IMR-90 (cell line): Measurements from ENCODE around the gene RGL1. TPM values are rescaled to one million over a fixed set of nuclear protein-coding genes. Genes with fewer than 3 reads are reported as not detected.

Experiments used
- ATAC-seq: fragments of 200-7000 bp; cut with Tn5 transposase; 2 replicates; pipeline ENCODE4 v1.9.1; 2020; ENCODE audit warnings: low read depth, mild to moderate bottlenecking, moderate library complexity
- BruUV-seq: library from RNA; stranded (reverse); fragments of 400-500 nt; replicated peaks from 2 replicates; lab custom pipeline; 2021; lab: Mats Ljungman, UMichigan
- CTCF ChIA-PET: fragments of 300-600 bp; formaldehyde crosslinking; extraction: SDS; loops from one replicate; lab custom pipeline; 2021; ENCODE audit warnings: antibody characterized with exemption; lab: Yijun Ruan, JAX
- POLR2A ChIA-PET: fragments of 300-600 bp; sonication (Branson Sonifier 250); formaldehyde crosslinking; loops from one replicate; lab custom pipeline; 2022; ENCODE audit warnings: antibody characterized with exemption; ENCODE audit not compliant: unreplicated experiment; lab: Charles Lee
- DNase-seq: peaks from one replicate; pipeline ENCODE4 v3.0.0; 2013
- H2AFZ ChIP-seq: replicated peaks from 2 replicates; pipeline ENCODE3; 2013; ENCODE audit warnings: low read length, mild to moderate bottlenecking; ENCODE audit not compliant: poor library complexity
- H2AK5ac ChIP-seq: 2 replicates; pipeline ENCODE4 v1.6.1; 2013; ENCODE audit warnings: low read depth, low read length, inconsistent platforms
- H2AK9ac ChIP-seq: replicated peaks from 2 replicates; pipeline ENCODE3; 2013; ENCODE audit warnings: mild to moderate bottlenecking, low read depth, low read length, moderate library complexity; ENCODE audit not compliant: poor library complexity
- H2BK120ac ChIP-seq: 2 replicates; pipeline ENCODE4 v1.6.1; 2013; ENCODE audit warnings: low read depth, low read length, inconsistent platforms
- H2BK15ac ChIP-seq: 3 replicates; pipeline ENCODE4 v1.6.1; 2013; ENCODE audit warnings: low read depth, low read length, inconsistent platforms
- H2BK20ac ChIP-seq: 2 replicates; pipeline ENCODE4 v1.6.1; 2013; ENCODE audit warnings: low read depth, mild to moderate bottlenecking, inconsistent platforms, low read length, moderate library complexity
- H2BK5ac ChIP-seq: 2 replicates; pipeline ENCODE4 v1.6.1; 2013; ENCODE audit warnings: mild to moderate bottlenecking, low read depth, low read length, inconsistent platforms; ENCODE audit not compliant: poor library complexity, severe bottlenecking
- H3K14ac ChIP-seq: replicated peaks from 2 replicates; pipeline ENCODE4 v1.6.1; 2013; ENCODE audit warnings: low read depth, low read length, inconsistent platforms
- H3K18ac ChIP-seq: 2 replicates; pipeline ENCODE4 v1.6.1; 2013; ENCODE audit warnings: low read depth, low read length, control low read depth
- H3K23ac ChIP-seq: 2 replicates; pipeline ENCODE4 v1.6.1; 2013; ENCODE audit warnings: low read depth, low read length, inconsistent platforms
- H3K27ac ChIP-seq: 2 replicates; pipeline ENCODE4 v1.5.1; 2013; ENCODE audit warnings: mild to moderate bottlenecking, control low read depth, low read length; ENCODE audit not compliant: insufficient read depth
- H3K27me3 ChIP-seq: 2 replicates; pipeline ENCODE4 v1.6.1; 2013; ENCODE audit warnings: low read length; ENCODE audit not compliant: control insufficient read depth, insufficient read depth
- H3K36me3 ChIP-seq: 2 replicates; pipeline ENCODE4 v1.6.1; 2013; ENCODE audit warnings: low read length, mixed read lengths; ENCODE audit not compliant: control insufficient read depth, insufficient read depth
- H3K4ac ChIP-seq: 2 replicates; pipeline ENCODE4 v1.6.1; 2013; ENCODE audit warnings: low read depth, low read length, inconsistent platforms
- H3K4me1 ChIP-seq: 2 replicates; pipeline ENCODE4 v1.6.1; 2013; ENCODE audit warnings: low read length, mixed read lengths; ENCODE audit not compliant: control insufficient read depth, insufficient read depth
- H3K4me2 ChIP-seq: 2 replicates; pipeline ENCODE4 v1.6.1; 2013; ENCODE audit warnings: low read depth, mild to moderate bottlenecking, control low read depth, low read length, moderate library complexity
- H3K4me3 ChIP-seq: 2 replicates; pipeline ENCODE4 v1.5.1; 2013; ENCODE audit warnings: low read depth, mild to moderate bottlenecking, control low read depth, low read length, moderate library complexity; ENCODE audit not compliant: insufficient read depth
- H3K56ac ChIP-seq: 2 replicates; pipeline ENCODE4 v1.6.1; 2013; ENCODE audit warnings: low read length, inconsistent platforms; ENCODE audit not compliant: insufficient read depth; ENCODE audit errors: extremely low read depth
- H3K79me1 ChIP-seq, 2 experiments: 2 replicates each; pipeline ENCODE4 v1.6.1; 2013; ENCODE audit warnings: low read length in 2 of 2, inconsistent platforms in 1 of 2, low read depth in 1 of 2
- H3K9ac ChIP-seq: 2 replicates; pipeline ENCODE4 v1.6.1; 2013; ENCODE audit warnings: low read depth, low read length, control low read depth
- H3K9me1 ChIP-seq: 2 replicates; pipeline ENCODE4 v1.6.1; 2013; ENCODE audit warnings: low read length, inconsistent platforms; ENCODE audit not compliant: insufficient read depth
- H3K9me3 ChIP-seq: 2 replicates; pipeline ENCODE4 v1.6.1; 2013; ENCODE audit warnings: low read length; ENCODE audit not compliant: control insufficient read depth, insufficient read depth
- H4K20me1 ChIP-seq: 2 replicates; pipeline ENCODE4 v1.6.1; 2013; ENCODE audit warnings: low read length, inconsistent platforms; ENCODE audit not compliant: insufficient read depth
- H4K5ac ChIP-seq: 2 replicates; pipeline ENCODE4 v1.6.1; 2013; ENCODE audit warnings: mild to moderate bottlenecking, low read depth, low read length, control low read depth
- H4K8ac ChIP-seq, 2 experiments: 2 replicates each; pipeline ENCODE4 v1.6.1; 2013; ENCODE audit warnings: low read depth in 2 of 2, low read length in 2 of 2, control low read depth in 1 of 2, inconsistent platforms in 1 of 2
- H4K91ac ChIP-seq: 2 replicates; pipeline ENCODE4 v1.6.1; 2013; ENCODE audit warnings: low read depth, low read length, inconsistent platforms; ENCODE audit not compliant: insufficient read depth
- BHLHE40 ChIP-seq: fragments of 150-350 bp; IDR thresholded peaks from 2 replicates; pipeline ENCODE4 v1.6.1; 2016; ENCODE audit warnings: mild to moderate bottlenecking, low read depth, low read length
- CEBPB ChIP-seq: IDR thresholded peaks from 2 replicates; pipeline ENCODE4 v1.6.1; 2012; ENCODE audit warnings: low read depth, low read length, improper control_type of control experiment
- CHD1 ChIP-seq: IDR thresholded peaks from 2 replicates; pipeline ENCODE4 v1.6.1; 2012; ENCODE audit warnings: low read depth, low read length, improper control_type of control experiment
- CTCF ChIP-seq: conservative IDR thresholded peaks from 2 replicates; pipeline ENCODE4 v1.5.1; 2012; ENCODE audit warnings: mild to moderate bottlenecking, low read depth, low read length, improper control_type of control experiment
- FOS ChIP-seq: fragments of 150-350 bp; IDR thresholded peaks from 2 replicates; pipeline ENCODE4 v1.6.1; 2016; ENCODE audit warnings: low read depth, low read length
- MAFK ChIP-seq: IDR thresholded peaks from 2 replicates; pipeline ENCODE4 v1.6.1; 2012; ENCODE audit warnings: low read depth, low read length, improper control_type of control experiment
- MAZ ChIP-seq: IDR thresholded peaks from 2 replicates; pipeline ENCODE4 v1.6.1; 2012; ENCODE audit warnings: low read depth, mild to moderate bottlenecking, low read length, improper control_type of control experiment, moderate library complexity, borderline replicate concordance
- MXI1 ChIP-seq: IDR thresholded peaks from 2 replicates; pipeline ENCODE4 v1.6.1; 2012; ENCODE audit warnings: low read depth, mild to moderate bottlenecking, low read length, moderate library complexity, borderline replicate concordance
- POLR2A ChIP-seq: IDR thresholded peaks from 2 replicates; pipeline ENCODE4 v1.6.1; 2012; ENCODE audit warnings: mild to moderate bottlenecking, low read depth, low read length
- RAD21 ChIP-seq: IDR thresholded peaks from 2 replicates; pipeline ENCODE4 v1.6.1; 2012; ENCODE audit warnings: low read length, improper control_type of control experiment
- RCOR1 ChIP-seq: IDR thresholded peaks from 2 replicates; pipeline ENCODE4 v1.6.1; 2012; ENCODE audit warnings: mild to moderate bottlenecking, low read length, improper control_type of control experiment; ENCODE audit not compliant: insufficient replicate concordance
- RFX5 ChIP-seq: IDR thresholded peaks from 2 replicates; pipeline ENCODE4 v1.8.0; 2012; ENCODE audit warnings: low read depth, mild to moderate bottlenecking, low read length, moderate library complexity
- SMC3 ChIP-seq: fragments of 150-350 bp; IDR thresholded peaks from 2 replicates; pipeline ENCODE4 v1.6.1; 2016; ENCODE audit warnings: low read depth, mild to moderate bottlenecking, antibody characterized with exemption, low read length, moderate library complexity
- USF2 ChIP-seq: fragments of 150-350 bp; IDR thresholded peaks from 2 replicates; pipeline ENCODE4 v1.6.1; 2017; ENCODE audit warnings: mild to moderate bottlenecking, antibody characterized with exemption, low read length, low read depth
- WGBS, 2 experiments: methylation state at CpG; one replicate each; pipeline versions ENCODE4 v1.1.5 to v1.1.7; 2013; ENCODE audit warnings: missing lambda C conversion rate in 2 of 2; ENCODE audit not compliant: insufficient read length in 1 of 2; ENCODE audit errors: extremely low coverage in 2 of 2; 5-methylcytosine and 5-hydroxymethylcytosine counted together
- dilution Hi-C: fragments of 300-500 bp; cut with HindIII; formaldehyde crosslinking; loops from one replicate; pipeline ENCODE4 v1.14.3; 2018; ENCODE audit warnings: low sequenced_read_pairs; ENCODE audit not compliant: unreplicated experiment
- in situ Hi-C: fragments of 300-500 bp; cut with MboI; formaldehyde crosslinking; loops from 3 replicates; pipeline ENCODE4 v1.14.3; 2019; ENCODE audit warnings: low sequenced_read_pairs, inconsistent platforms, mixed read lengths
- intact Hi-C: fragments of 100-400 bp; cut with micrococcal nuclease; formaldehyde crosslinking; loops from 2 replicates; pipeline ENCODE4 v1.10.0; 2022
- polyA plus RNA-seq, 3 experiments: library from polyadenylated mRNA; depleted of rRNA; stranded (reverse); fragments of >200 nt; gene quantifications; 2 replicates each; pipeline ENCODE4 v1.2.3, GENCODE V29; 2012; ENCODE audit warnings: low replicate concordance in 1 of 3
- total RNA-seq: library from RNA; depleted of rRNA; stranded (reverse); fragments of >200 nt; gene quantifications from 2 replicates; pipeline ENCODE4 v1.2.3, GENCODE V29; 2012
- TF ChIP-seq, protein P1 (sequence below): fragments of 150-350 bp; IDR thresholded peaks from 2 replicates; pipeline ENCODE4 v1.6.1; 2016; ENCODE audit warnings: low read depth, mild to moderate bottlenecking, low read length, moderate library complexity, borderline replicate concordance

RGL1 gene
- total and polyA plus RNA-seq, 2 of the 4 experiments (the other 2 are of a cell fraction), result 4.7 to 7.5 TPM

- H3K56ac ChIP-seq, result no peak overlapping the region; the same call in 1 of the 2 replicates
- H4K5ac ChIP-seq, result no peak overlapping the region
- no peak overlapping the region for H2BK15ac ChIP-seq
- ATAC-seq, result no peak
- no peaks in the 10 kb centered on the region for H4K20me1 ChIP-seq
- intact Hi-C loops (no loop called here), in situ Hi-C loops (no loop called here), dilution Hi-C loops (no loop called here)
- no peak overlapping the region for H3K14ac ChIP-seq
- no peaks in the 10 kb centered on the region for H3K9me1 ChIP-seq
- no TSS peak for BruUV-seq
- no peaks in the 10 kb centered on the region for H3K79me1 ChIP-seq
- H3K9ac ChIP-seq, result no peak overlapping the region
- ChIA-PET POLR2A (no interaction called here), CTCF (no interaction called here)
- H3K18ac ChIP-seq, result no peak overlapping the region
- no peak overlapping the region for H4K91ac ChIP-seq
- H2AK5ac ChIP-seq, result no peak overlapping the region
- H3K4me2 ChIP-seq, result no peak overlapping the region
- H2BK120ac ChIP-seq, result no peak overlapping the region
- H2AK9ac ChIP-seq, result no peak overlapping the region
- H4K8ac ChIP-seq, result no peak overlapping the region
- H3K23ac ChIP-seq, result no peak overlapping the region
- no peak overlapping the region for H3K4me3 ChIP-seq
- peaks cover 2% of the 10 kb centered on the region for H3K9me3 ChIP-seq
- H2BK5ac ChIP-seq, result no peak overlapping the region
- no peak overlapping the region for H3K4ac ChIP-seq
- no peak overlapping the region for H2BK20ac ChIP-seq
- DNase-seq, result no peak
- H3K27me3 ChIP-seq, result no peaks in the 10 kb centered on the region
- 43% methylated on average over 1 of the region's 5 CpGs; no CpG with 5 or more reads in 1 of the 2 experiments for WGBS, 2 experiments
- no peaks in the 10 kb centered on the region for H3K4me1 ChIP-seq
- H3K36me3 ChIP-seq, result no peaks in the 10 kb centered on the region
- H3K27ac ChIP-seq, result no peak overlapping the region
- no peak overlapping the region for H2AFZ ChIP-seq
- TF ChIP-seq RAD21 (no peak), MAFK (no peak), MXI1 (no peak), POLR2A (no peak), RCOR1 (no peak), CHD1 (no peak), BHLHE40 (no peak), RFX5 (no peak), CEBPB (no peak), MAZ (no peak), USF2 (no peak), SMC3 (no peak), FOS (no peak), CTCF (no peak)
- TF ChIP-seq, protein P1, sequence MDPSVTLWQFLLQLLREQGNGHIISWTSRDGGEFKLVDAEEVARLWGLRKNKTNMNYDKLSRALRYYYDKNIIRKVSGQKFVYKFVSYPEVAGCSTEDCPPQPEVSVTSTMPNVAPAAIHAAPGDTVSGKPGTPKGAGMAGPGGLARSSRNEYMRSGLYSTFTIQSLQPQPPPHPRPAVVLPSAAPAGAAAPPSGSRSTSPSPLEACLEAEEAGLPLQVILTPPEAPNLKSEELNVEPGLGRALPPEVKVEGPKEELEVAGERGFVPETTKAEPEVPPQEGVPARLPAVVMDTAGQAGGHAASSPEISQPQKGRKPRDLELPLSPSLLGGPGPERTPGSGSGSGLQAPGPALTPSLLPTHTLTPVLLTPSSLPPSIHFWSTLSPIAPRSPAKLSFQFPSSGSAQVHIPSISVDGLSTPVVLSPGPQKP, result no peak
Measured at GRCh38 chr1:183769956-183770815, 34.7 kb upstream of the RGL1 start.
